Measurements from ENCODE around the gene CYLC2. TPM values are rescaled to one million over a fixed set of nuclear protein-coding genes. Genes with fewer than 3 reads are reported as not detected.

CYLC2 gene
- total and polyA plus RNA-seq, 2 experiments from 2014 or later: not detected

DNA sequence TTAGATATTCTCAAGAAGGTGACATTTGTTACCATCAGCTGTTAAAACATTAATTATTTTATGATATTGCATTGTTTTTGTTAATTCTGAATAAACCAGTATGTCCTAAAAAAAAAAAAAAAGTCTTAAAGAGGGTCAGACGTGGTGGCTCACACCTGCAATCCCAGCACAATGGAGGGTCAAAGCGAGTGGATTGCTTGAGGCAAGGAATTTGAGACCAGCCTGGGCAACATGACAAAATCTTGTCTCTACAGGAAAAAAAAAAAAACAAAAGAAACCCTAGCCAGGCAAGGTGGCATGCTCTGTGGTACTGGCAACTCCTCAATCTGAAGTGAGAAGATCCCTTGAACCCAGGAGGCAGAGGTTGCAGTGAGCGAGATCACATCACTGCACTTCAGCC is 46.8 kb downstream of the CYLC2 start:
- no peaks in the 10 kb centered on the region for H3F3A ChIP-seq (ENCODE audit: insufficient read depth)
- no peaks in the 10 kb centered on the region for H3K27me3 ChIP-seq (replicated peaks; ENCODE audit: insufficient read depth)
- no peak overlapping the region for H3K4me2 ChIP-seq (ENCODE audit: unreplicated experiment)
- H3K9me3 ChIP-seq (ENCODE audit: low read depth): no peaks in the 10 kb centered on the region
- no peaks in the 10 kb centered on the region for H3K4me1 ChIP-seq (ENCODE audit: insufficient read depth)
- no peak for TF ChIP-seq EZH2phosphoT487 (IDR thresholded peaks at IDR 0.05; ENCODE audit: insufficient read depth, low read depth)
- TF ChIP-seq EZH2 (IDR thresholded peaks at IDR 0.05; ENCODE audit: insufficient read depth, poor library complexity, severe bottlenecking): no peak
- no peaks in the 10 kb centered on the region for H3K36me3 ChIP-seq (ENCODE audit: low read depth)
- no peak overlapping the region for H3K4me3 ChIP-seq
- H2AFZ ChIP-seq: no peak overlapping the region
- no peaks in the 10 kb centered on the region for H4K20me1 ChIP-seq (ENCODE audit: insufficient read depth)
- H3K27ac ChIP-seq: no peak overlapping the region
- no peak for DNase-seq
- no peaks in the 10 kb centered on the region for H3K9me2 ChIP-seq (ENCODE audit: insufficient read depth)
- 18% methylated on average over 3 of the region's 3 CpGs for WGBS, 2 experiments (ENCODE audit: low coverage in 1 of 2, low lambda C conversion rate in 2 of 2, missing lambda C conversion rate in 2 of 2)
- H3K9ac ChIP-seq: no peak overlapping the region
- in situ Hi-C loops (cut with MboI): no loop called here
- no peaks in the 10 kb centered on the region for H3K79me2 ChIP-seq (ENCODE audit: insufficient read depth)

Small RNAs within 50 kb of the gene (small RNA-seq; reads per million reads assigned to genes)
- not detected for gene AL589823.1 (ENCODE audit: low read depth, low replicate concordance)
